ENCODE measurements around the gene AJAP1. TPM values are rescaled to one million over a fixed set of nuclear protein-coding genes. Genes with fewer than 3 reads are reported as not detected.

Gene AJAP1
- total and polyA plus RNA-seq, 2 experiments from 2014 or later, result not detected

DNA sequence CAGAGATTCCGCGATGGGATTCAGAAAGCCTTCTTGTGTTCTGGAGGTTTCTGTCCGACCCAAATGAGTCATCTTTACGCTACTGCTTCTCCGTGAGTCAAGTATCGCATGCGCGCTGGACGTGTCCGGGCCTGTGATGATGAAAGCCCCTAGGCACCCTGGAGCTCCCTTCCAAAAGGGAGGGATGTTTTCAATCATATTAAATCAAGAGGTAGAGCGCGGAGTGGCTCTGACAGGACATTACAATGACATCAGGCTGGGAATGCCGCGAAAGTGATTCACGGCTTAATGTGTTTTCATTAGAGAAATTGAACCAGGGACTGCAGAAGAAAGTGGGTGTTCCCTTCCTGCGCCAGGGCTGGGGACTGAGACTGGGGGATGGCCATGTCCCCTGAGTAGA is 48.5 kb downstream of the AJAP1 start (continued):
- TF ChIP-seq ZNF462 (CRISPR knock-in tag; IDR thresholded peaks at IDR 0.05) (no peak), JUNB (IDR thresholded peaks at IDR 0.05; ENCODE audit: unreplicated experiment) (no peak)

GRCh38 chr1:4703646-4704045 is 49.2 kb downstream of the AJAP1 start:
- H3K4me3 Mint-ChIP-seq, result no peak overlapping the region
- TF ChIP-seq, protein P1, sequence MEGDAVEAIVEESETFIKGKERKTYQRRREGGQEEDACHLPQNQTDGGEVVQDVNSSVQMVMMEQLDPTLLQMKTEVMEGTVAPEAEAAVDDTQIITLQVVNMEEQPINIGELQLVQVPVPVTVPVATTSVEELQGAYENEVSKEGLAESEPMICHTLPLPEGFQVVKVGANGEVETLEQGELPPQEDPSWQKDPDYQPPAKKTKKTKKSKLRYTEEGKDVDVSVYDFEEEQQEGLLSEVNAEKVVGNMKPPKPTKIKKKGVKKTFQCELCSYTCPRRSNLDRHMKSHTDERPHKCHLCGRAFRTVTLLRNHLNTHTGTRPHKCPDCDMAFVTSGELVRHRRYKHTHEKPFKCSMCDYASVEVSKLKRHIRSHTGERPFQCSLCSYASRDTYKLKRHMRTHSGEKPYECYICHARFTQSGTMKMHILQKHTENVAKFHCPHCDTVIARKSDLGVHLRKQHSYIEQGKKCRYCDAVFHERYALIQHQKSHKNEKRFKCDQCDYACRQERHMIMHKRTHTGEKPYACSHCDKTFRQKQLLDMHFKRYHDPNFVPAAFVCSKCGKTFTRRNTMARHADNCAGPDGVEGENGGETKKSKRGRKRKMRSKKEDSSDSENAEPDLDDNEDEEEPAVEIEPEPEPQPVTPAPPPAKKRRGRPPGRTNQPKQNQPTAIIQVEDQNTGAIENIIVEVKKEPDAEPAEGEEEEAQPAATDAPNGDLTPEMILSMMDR (conservative IDR thresholded peaks at IDR 0.05; ENCODE audit: low read depth in 2 of 2), result no peak
- TF ChIP-seq STAT1 (IDR thresholded peaks at IDR 0.05; ENCODE audit: unreplicated experiment) (no peak), CREB1 (CRISPR knock-in tag; IDR thresholded peaks at IDR 0.05; ENCODE audit: low read depth) (no peak), ZNF331 (CRISPR knock-in tag; IDR thresholded peaks at IDR 0.05; ENCODE audit: low read depth) (no peak), JUNB (IDR thresholded peaks at IDR 0.05; ENCODE audit: unreplicated experiment) (no peak), POLR2AphosphoS5 (IDR thresholded peaks at IDR 0.05; ENCODE audit: low read depth) (no peak), ZNF462 (CRISPR knock-in tag; IDR thresholded peaks at IDR 0.05) (no peak), ZNF114 (CRISPR knock-in tag; IDR thresholded peaks at IDR 0.05) (no peak)

More at GRCh38 chr1:4703646-4704045, 49.2 kb downstream of the AJAP1 start:
- no peaks in the 10 kb centered on the region for H3K27me3 ChIP-seq (ENCODE audit: insufficient read depth)
- no peaks in the 10 kb centered on the region for H3F3A ChIP-seq (replicated peaks; ENCODE audit: low read depth)
- peaks cover 4% of the 10 kb centered on the region for H3K27me3 Mint-ChIP-seq (ENCODE audit: insufficient read depth, low read depth, poor library complexity)
- H3K4me1 ChIP-seq (ENCODE audit: insufficient read depth), result no peaks in the 10 kb centered on the region
- no peak for DNase-seq (ENCODE audit: low spot score)
- H4K20me1 ChIP-seq (replicated peaks; ENCODE audit: insufficient read depth), result no peaks in the 10 kb centered on the region
- no peak overlapping the region for H3K27ac Mint-ChIP-seq
- no peak overlapping the region for H3K4me2 ChIP-seq
- no peak overlapping the region for H3K27ac ChIP-seq (ENCODE audit: low read depth)
- H3K4me1 Mint-ChIP-seq, result peaks cover 24% of the 10 kb centered on the region
- no peak for ATAC-seq
- no peak overlapping the region for H2AFZ ChIP-seq
- H3K36me3 Mint-ChIP-seq (ENCODE audit: low read depth), result no peaks in the 10 kb centered on the region
- H3K36me3 ChIP-seq (ENCODE audit: insufficient read depth), result no peaks in the 10 kb centered on the region
- H3K79me2 ChIP-seq (replicated peaks; ENCODE audit: insufficient read depth), result no peaks in the 10 kb centered on the region
- no peak overlapping the region for H3K4me3 ChIP-seq
- no peaks in the 10 kb centered on the region for H3K9me2 ChIP-seq (ENCODE audit: insufficient read depth)
- H3K9me3 Mint-ChIP-seq, result no peaks in the 10 kb centered on the region

All from GM23338 (cell line).